ENCODE data around the gene FUT3.

DNA sequence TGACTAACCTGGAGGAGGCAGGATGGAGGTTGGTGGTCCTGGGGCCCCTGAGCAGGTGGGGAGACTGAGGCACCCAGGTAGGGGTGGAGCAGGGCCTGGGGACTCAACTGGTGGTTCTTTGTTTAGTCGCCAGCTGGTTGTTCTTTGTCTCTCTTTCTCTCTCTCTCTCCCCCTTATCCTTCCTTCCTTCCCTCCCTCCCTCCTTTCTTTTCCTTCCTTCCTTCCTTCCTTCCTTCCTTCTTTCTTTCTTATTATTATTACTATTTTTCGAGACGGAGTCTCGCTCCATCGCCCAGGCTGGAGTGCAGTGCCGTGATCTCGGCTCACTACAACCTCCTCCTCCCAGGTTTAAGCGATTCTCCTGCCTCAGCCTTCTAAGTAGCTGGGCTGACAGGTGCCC is 53.0 kb downstream of the FUT3 start:
- TF ChIP-seq TCF7L2 (IDR thresholded peaks at IDR 0.05; ENCODE audit: borderline replicate concordance, extremely low read depth, insufficient read depth, insufficient read length) (no peak), POLR2A (IDR thresholded peaks at IDR 0.05; ENCODE audit: borderline replicate concordance, extremely low read depth, insufficient read depth, insufficient read length) (no peak), SIN3A (IDR thresholded peaks at IDR 0.05; ENCODE audit: low read depth) (no peak), POLR2AphosphoS5 (IDR thresholded peaks at IDR 0.05; ENCODE audit: low read depth, low read length) (no peak), JUND (IDR thresholded peaks at IDR 0.05) (no peak)
- TF ChIP-seq, protein P1, sequence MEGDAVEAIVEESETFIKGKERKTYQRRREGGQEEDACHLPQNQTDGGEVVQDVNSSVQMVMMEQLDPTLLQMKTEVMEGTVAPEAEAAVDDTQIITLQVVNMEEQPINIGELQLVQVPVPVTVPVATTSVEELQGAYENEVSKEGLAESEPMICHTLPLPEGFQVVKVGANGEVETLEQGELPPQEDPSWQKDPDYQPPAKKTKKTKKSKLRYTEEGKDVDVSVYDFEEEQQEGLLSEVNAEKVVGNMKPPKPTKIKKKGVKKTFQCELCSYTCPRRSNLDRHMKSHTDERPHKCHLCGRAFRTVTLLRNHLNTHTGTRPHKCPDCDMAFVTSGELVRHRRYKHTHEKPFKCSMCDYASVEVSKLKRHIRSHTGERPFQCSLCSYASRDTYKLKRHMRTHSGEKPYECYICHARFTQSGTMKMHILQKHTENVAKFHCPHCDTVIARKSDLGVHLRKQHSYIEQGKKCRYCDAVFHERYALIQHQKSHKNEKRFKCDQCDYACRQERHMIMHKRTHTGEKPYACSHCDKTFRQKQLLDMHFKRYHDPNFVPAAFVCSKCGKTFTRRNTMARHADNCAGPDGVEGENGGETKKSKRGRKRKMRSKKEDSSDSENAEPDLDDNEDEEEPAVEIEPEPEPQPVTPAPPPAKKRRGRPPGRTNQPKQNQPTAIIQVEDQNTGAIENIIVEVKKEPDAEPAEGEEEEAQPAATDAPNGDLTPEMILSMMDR (IDR thresholded peaks at IDR 0.05 in 2 of 3, conservative IDR thresholded peaks at IDR 0.05 in 1 of 3; ENCODE audit: borderline replicate concordance in 1 of 3, insufficient read depth in 1 of 3, low read depth in 2 of 3, low read length in 2 of 3) = no peak

Measured in HCT116 (cell line).